ENCODE data around the gene PDCD10. TPM values are rescaled to one million over a fixed set of nuclear protein-coding genes. Genes with fewer than 3 reads are reported as not detected.

PDCD10 gene
- polyA plus RNA-seq, 1 donor (not counting 4 experiments of a cell fraction or from before 2014, with no cell fraction given): 131 TPM

GRCh38 chr3:167732313-167733065 is 2.2 kb downstream of the PDCD10 start:
- H3K4me2 ChIP-seq (ENCODE audit: control insufficient read depth, extremely low read depth, insufficient read depth, low read depth, low read length): peak overlapping the region; percentile 79
- peaks cover 9% of the 10 kb centered on the region for H4K20me1 ChIP-seq (ENCODE audit: control insufficient read depth, extremely low read depth, insufficient read depth, low read length)
- dilution Hi-C loops (cut with MboI; ENCODE audit: extremely low pct_ligation_motif_present, low sequenced_read_pairs): no loop called here
- peaks cover 0 to 5% of the 10 kb centered on the region in 2 experiments for H3K36me3 ChIP-seq (ENCODE audit: control insufficient read depth in 2 of 2, extremely low read depth in 1 of 2, insufficient read depth in 2 of 2, low read length in 2 of 2)
- H3K79me2 ChIP-seq (ENCODE audit: control insufficient read depth, insufficient read depth, low read length): peaks cover 71% of the 10 kb centered on the region
- no peaks in the 10 kb centered on the region for H3K9me3 ChIP-seq (ENCODE audit: control insufficient read depth, low read depth, low read length)
- peaks cover 4% of the 10 kb centered on the region for H3K9me1 ChIP-seq (ENCODE audit: control insufficient read depth, extremely low read depth, insufficient read depth, low read length)
- H3K27me3 ChIP-seq (ENCODE audit: control insufficient read depth, extremely low read depth, insufficient read depth, low read length): no peaks in the 10 kb centered on the region
- no peak for FAIRE-seq
- peaks cover 23% of the 10 kb centered on the region for H3K4me1 ChIP-seq (ENCODE audit: control insufficient read depth, extremely low read depth, insufficient read depth, low read length)
- peak overlapping the region; percentile 89 for H3K9ac ChIP-seq (ENCODE audit: control insufficient read depth, extremely low read depth, insufficient read depth, low read length)
- H3K27ac ChIP-seq (ENCODE audit: control insufficient read depth, insufficient read depth, low read length): peak overlapping the region; percentile 91
- no peak overlapping the region for H2AFZ ChIP-seq (ENCODE audit: control insufficient read depth, low read length)
- no peak for TF ChIP-seq CTCF (optimal IDR thresholded peaks at IDR 0.05 in 1 of 3, IDR thresholded peaks at IDR 0.05 in 1 of 3, conservative IDR thresholded peaks at IDR 0.05 in 1 of 3; ENCODE audit: extremely low read depth in 1 of 3, insufficient read depth in 2 of 3, low read length in 3 of 3)
- no peak for TF ChIP-seq EZH2 (IDR thresholded peaks at IDR 0.05; ENCODE audit: low read length)
- no peak for DNase-seq (ENCODE audit: low read depth, low spot score)
- peak overlapping the region in 2 of 3 experiments; percentile 84 to 96 for H3K4me3 ChIP-seq (ENCODE audit: control insufficient read depth in 2 of 3, extremely low read depth in 1 of 3, insufficient read depth in 2 of 3, low read depth in 1 of 3, low read length in 3 of 3)

GRCh38 chr3:167731393-167731792 is 3.3 kb downstream of the PDCD10 start:
- peaks cover 23% of the 10 kb centered on the region for H3K4me1 ChIP-seq (ENCODE audit: control insufficient read depth, extremely low read depth, insufficient read depth, low read length)
- peak overlapping the region; percentile 18 for H3K4me2 ChIP-seq (ENCODE audit: control insufficient read depth, extremely low read depth, insufficient read depth, low read depth, low read length)
- H3K36me3 ChIP-seq (ENCODE audit: control insufficient read depth in 2 of 2, extremely low read depth in 1 of 2, insufficient read depth in 2 of 2, low read length in 2 of 2): peaks cover 0 to 5% of the 10 kb centered on the region in 2 experiments
- peaks cover 81% of the 10 kb centered on the region for H3K79me2 ChIP-seq (ENCODE audit: control insufficient read depth, insufficient read depth, low read length)
- TF ChIP-seq EZH2 (IDR thresholded peaks at IDR 0.05; ENCODE audit: low read length) (no peak), CTCF (optimal IDR thresholded peaks at IDR 0.05 in 1 of 3, IDR thresholded peaks at IDR 0.05 in 1 of 3, conservative IDR thresholded peaks at IDR 0.05 in 1 of 3; ENCODE audit: extremely low read depth in 1 of 3, insufficient read depth in 2 of 3, low read length in 3 of 3) (no peak)
- no peak overlapping the region for H2AFZ ChIP-seq (ENCODE audit: control insufficient read depth, low read length)
- no peak overlapping the region for H3K4me3 ChIP-seq (ENCODE audit: control insufficient read depth in 2 of 3, extremely low read depth in 1 of 3, insufficient read depth in 2 of 3, low read depth in 1 of 3, low read length in 3 of 3)
- no peak overlapping the region for H3K27ac ChIP-seq (ENCODE audit: control insufficient read depth, insufficient read depth, low read length)
- peaks cover 4% of the 10 kb centered on the region for H3K9me1 ChIP-seq (ENCODE audit: control insufficient read depth, extremely low read depth, insufficient read depth, low read length)
- no peak for FAIRE-seq
- no peak for DNase-seq (ENCODE audit: low read depth, low spot score)
- H3K9me3 ChIP-seq (ENCODE audit: control insufficient read depth, low read depth, low read length): no peaks in the 10 kb centered on the region
- dilution Hi-C loops (cut with MboI; ENCODE audit: extremely low pct_ligation_motif_present, low sequenced_read_pairs): no loop called here
- H3K27me3 ChIP-seq (ENCODE audit: control insufficient read depth, extremely low read depth, insufficient read depth, low read length): no peaks in the 10 kb centered on the region
- no peak overlapping the region for H3K9ac ChIP-seq (ENCODE audit: control insufficient read depth, extremely low read depth, insufficient read depth, low read length)
- H4K20me1 ChIP-seq (ENCODE audit: control insufficient read depth, extremely low read depth, insufficient read depth, low read length): peaks cover 9% of the 10 kb centered on the region

Data from keratinocyte (primary cell).